ENCODE data around the gene RO60. TPM values are rescaled to one million over a fixed set of nuclear protein-coding genes. Genes with fewer than 3 reads are reported as not detected.
"Not testable (repeated sequence)": the region's sequence is repeated elsewhere in the genome, so short reads cannot be mapped to it uniquely, and the experiment has no call there.

The RO60 gene
- total and polyA plus RNA-seq, 8 donors = 4.3 to 31.3 (median 19.5) TPM

DNA sequence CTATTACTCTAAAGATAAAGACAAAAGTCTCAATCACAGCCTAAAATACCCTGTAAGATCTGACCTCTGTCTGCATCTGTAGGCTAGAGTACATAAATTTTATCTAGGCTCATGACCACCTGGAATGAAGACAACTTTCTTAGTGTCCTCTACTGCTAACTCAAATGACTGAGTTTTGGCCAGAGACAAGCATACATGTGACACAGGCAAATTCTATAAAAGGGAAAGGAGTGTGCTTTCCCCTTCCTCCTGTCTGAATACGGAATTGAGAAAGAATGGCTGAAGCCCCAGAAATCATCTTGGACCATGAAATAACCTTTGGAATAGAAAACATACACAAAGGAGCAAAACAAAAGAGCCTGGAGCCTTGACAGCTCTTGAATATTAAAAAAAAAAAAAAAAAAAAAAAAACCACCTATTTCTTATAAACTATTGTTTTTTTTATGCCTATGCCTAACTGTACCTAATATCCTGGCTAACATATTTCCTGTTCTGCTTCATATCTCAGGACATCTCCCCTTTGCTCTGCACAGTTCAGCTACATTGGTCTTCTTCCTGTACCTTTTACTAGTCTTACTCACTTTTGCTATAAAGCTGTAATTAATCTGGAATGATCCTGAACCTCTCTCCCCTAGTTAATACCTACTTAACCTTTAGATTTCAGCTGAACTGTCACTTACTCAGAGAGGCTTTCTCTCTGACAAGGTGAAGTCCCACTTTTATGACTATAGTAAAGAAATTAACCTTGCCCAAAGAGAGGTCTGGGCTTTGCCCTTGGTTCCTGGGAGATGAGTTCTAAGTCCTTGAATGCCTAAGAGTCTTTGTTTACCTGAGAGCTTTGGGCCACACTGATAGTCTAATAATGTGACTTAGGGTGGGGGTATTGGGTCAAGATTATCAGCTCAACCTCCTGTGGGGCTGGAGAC is 16.4 kb upstream of the RO60 start:
- TF ChIP-seq CTCF (IDR thresholded peaks at IDR 0.05) = no peak
- H3K4me1 ChIP-seq = no peaks in the 10 kb centered on the region
- WGBS, 2 donors = 75 to 100% methylated on average over 1 of the region's 1 CpG
- no peaks in the 10 kb centered on the region for H3K27me3 ChIP-seq
- DNase-seq (no peak), ATAC-seq (no peak), FAIRE-seq (no peak)
- no peaks in the 10 kb centered on the region for H3K36me3 ChIP-seq
- no peak overlapping the region for H3K27ac ChIP-seq
- intact Hi-C loops (cut with DNase I) = no loop called here
- no peak overlapping the region for H3K4me3 ChIP-seq
- no peaks in the 10 kb centered on the region for H3K9me3 ChIP-seq

- ATAC-seq; H3K4me1 ChIP-seq; H3K27me3 ChIP-seq; H3K9me3 ChIP-seq; DNase-seq; H3K27ac ChIP-seq; FAIRE-seq; intact Hi-C loops (cut with DNase I); H3K4me3 ChIP-seq: not testable (repeated sequence)
- WGBS, 2 donors = 95 to 97% methylated on average over 5 of the region's 5 CpGs
- H3K36me3 ChIP-seq = peaks cover 0 to 25% (median 4%) of the 10 kb centered on the region in 3 donors
Measured at GRCh38 chr1:193048913-193049312, 10.5 kb upstream of the RO60 start.

DNA sequence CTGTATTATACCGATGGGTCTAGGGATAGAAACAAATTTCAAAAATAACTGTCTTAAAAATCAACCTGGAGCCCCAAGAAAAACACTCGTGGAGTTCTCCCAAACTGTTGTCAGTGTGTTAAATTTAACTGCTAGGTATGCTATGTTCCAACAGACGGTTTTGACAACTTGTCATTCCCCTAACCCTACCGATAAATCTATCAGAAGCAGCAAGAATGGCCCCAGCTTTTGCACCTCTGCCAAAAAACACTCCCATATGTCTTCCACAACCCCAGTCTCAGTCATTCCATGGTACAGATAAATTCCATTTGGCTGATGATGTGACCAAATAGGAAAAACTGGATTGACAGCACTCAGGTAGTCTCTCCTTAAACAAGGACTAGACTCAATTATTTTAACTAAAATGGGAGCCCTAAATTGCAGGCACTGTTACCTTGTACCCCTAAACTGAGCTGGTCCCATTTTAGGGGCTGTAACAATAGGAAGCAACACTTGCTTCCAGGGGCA is 5.2 kb upstream of the RO60 start:
- Histone ChIP-seq H3K36me3 (peaks cover 0 to 14% (median 0%) of the 10 kb centered on the region in 3 donors), H3K27me3 (no peaks in the 10 kb centered on the region), H3K27ac (no peak overlapping the region), H3K9me3 (no peaks in the 10 kb centered on the region), H3K4me3 (no peak overlapping the region), H3K4me1 (peaks cover 5 to 28% (median 13%) of the 10 kb centered on the region in 3 donors)
- TF ChIP-seq CTCF (IDR thresholded peaks at IDR 0.05) = no peak
- DNase-seq = no peak
- FAIRE-seq = no peak
- intact Hi-C loops (cut with DNase I) = no loop called here
- 54 to 60% methylated on average over 4 of the region's 4 CpGs for WGBS, 2 donors
- ATAC-seq = no peak

DNA sequence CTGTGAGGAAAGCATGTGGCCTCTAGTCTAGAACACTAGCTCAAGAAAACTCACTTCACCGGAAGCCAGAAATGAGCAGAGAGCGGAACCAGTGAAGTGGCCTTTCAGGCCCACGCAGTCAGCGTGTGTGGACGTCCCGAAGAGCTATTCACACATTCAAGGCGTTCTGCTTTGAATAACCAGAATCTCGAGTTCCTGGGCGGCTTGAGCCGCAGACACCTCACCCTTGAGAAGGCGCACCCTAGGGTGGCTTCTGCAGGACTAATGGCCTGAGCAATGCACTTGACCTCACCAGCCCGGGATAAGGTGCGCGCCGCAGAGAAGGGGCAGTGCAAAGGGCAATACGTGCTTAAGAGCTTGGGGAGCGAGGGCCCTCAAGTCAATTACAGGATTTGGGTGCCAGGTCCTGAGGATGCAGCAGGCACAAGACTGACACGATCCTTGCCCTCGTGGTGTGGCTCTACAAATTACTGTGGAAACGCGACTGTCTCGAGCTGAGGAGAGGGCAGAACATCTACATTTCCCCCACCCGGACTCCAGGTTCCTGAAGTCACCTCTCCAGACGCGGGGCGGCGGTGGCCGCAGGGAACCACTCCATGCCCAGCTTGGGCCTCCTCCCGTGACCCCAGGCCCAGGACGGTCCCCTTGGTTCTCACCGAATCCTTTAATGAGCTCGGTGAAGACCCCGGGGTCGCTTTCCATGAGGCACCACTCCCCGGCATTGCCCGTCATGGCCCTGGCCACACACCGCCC is 707 bp upstream of the RO60 start:
- intact Hi-C loops (cut with DNase I) = loop anchor here in 1 of 3 donors (5.0 kb wide), 1 partner anchor 44 kb away; no protein-coding TSS in a partner anchor

More for the DNA sequence above, 707 bp upstream of the RO60 start:
- no peak for FAIRE-seq
- Histone ChIP-seq H3K4me1 (peaks cover 13 to 32% (median 30%) of the 10 kb centered on the region in 3 donors), H3K4me3 (peak overlapping the region; percentile 67 to 83 (median 74)), H3K27ac (peak overlapping the region; percentile 90 to 97 (median 92)), H3K36me3 (no peaks in the 10 kb centered on the region), H3K9me3 (no peaks in the 10 kb centered on the region), H3K27me3 (no peaks in the 10 kb centered on the region)
- ATAC-seq = peak; percentile 23 to 47 (median 33)
- 0 to 1% methylated on average over 36 to 37 of the region's 37 CpGs for WGBS, 2 donors
- DNase-seq = peak; percentile 14 to 70 (median 47)
- no peak for TF ChIP-seq CTCF (IDR thresholded peaks at IDR 0.05)
